Left lung (tissue), 14 donors: ENCODE data around the gene GJD2. TPM values are rescaled to one million over a fixed set of nuclear protein-coding genes. Genes with fewer than 3 reads are reported as not detected.

Experiments
- ATAC-seq: fragments of 200-7000 bp; cut with Tn5 transposase; one replicate; pipeline ENCODE4 v1.9.1; 2020; ENCODE audit warnings: moderate library complexity
- DNase-seq, 4 donors: peaks; one replicate each; pipeline ENCODE4 v3.0.0-alpha.2; 2013 to 2020
- H3K27ac ChIP-seq, 2 donors: fragments of 200-600 bp; sonication (generic) in 1 of 2; one replicate each; pipeline versions ENCODE4 v1.5.0 to v1.8.0; 2020 to 2021
- H3K27me3 ChIP-seq, 2 donors: fragments of 200-600 bp; sonication (generic) in 1 of 2; one replicate each; pipeline versions ENCODE4 v1.5.0 to v1.8.0; 2020 to 2021
- H3K36me3 ChIP-seq, 2 donors: fragments of 200-600 bp; sonication (generic) in 1 of 2; one replicate each; pipeline versions ENCODE4 v1.5.0 to v1.8.0; 2020 to 2021
- H3K4me1 ChIP-seq, 2 donors: fragments of 200-600 bp; one replicate each; pipeline ENCODE4 v1.8.0; 2021
- H3K4me3 ChIP-seq, 2 donors: fragments of 200-600 bp; sonication (generic) in 1 of 2; one replicate each; pipeline versions ENCODE4 v1.5.0 to v1.8.0; 2020 to 2021; ENCODE audit warnings: mild to moderate bottlenecking in 1 of 2
- H3K9me3 ChIP-seq, 2 donors: fragments of 200-600 bp; sonication (generic) in 1 of 2; one replicate each; pipeline versions ENCODE4 v1.5.0 to v1.8.0; 2020 to 2021
- CTCF ChIP-seq, 2 donors: fragments of 200-600 bp; sonication (generic) in 1 of 2; IDR thresholded peaks; one replicate each; pipeline versions ENCODE4 v1.5.0 to v1.8.0; 2021; ENCODE audit warnings: antibody characterized with exemption in 2 of 2
- intact Hi-C, 2 donors: fragments of 100-400 bp; cut with DNase I; formaldehyde crosslinking; loops; one replicate each; pipeline versions ENCODE4 v1.11.2 to v1.14.2; 2022
- long read RNA-seq, 12 donors: library from polyadenylated mRNA in 2 of 12; unstranded in 2 of 12; transcript quantifications; one replicate each; pipeline ENCODE4 v2.0.0 and lab custom pipeline, GENCODE V29; 2019 to 2026
- polyA plus RNA-seq, 6 donors: library from polyadenylated mRNA; unstranded; fragments of 120-200 nt; gene quantifications; one replicate each; pipeline ENCODE4 v1.2.1, GENCODE V29; 2013; ENCODE audit not compliant: insufficient read length in 6 of 6
- total RNA-seq, 2 donors: library from RNA; stranded (reverse); fragmentation: NEBNext Ultra II Directional; extraction: Animal tissue kit (Norgen Biotek cat#: 25700); gene quantifications; one replicate each; pipeline ENCODE4 v1.2.1, GENCODE V29; 2021
- donor health status: DM: no; HTN: yes; CAD: no.
- donor health status: DM: no; HTN: no; CAD: no.

The GJD2 gene
- total RNA-seq (not detected), polyA plus RNA-seq (under 1 TPM in 2 of 6 donors, not detected in 4; 0.07 to 0.10 TPM)
- long read RNA-seq, donor 1, result 0 reads
- long read RNA-seq, donor 2, result 0 reads
- long read RNA-seq, donor 3, result 0 reads
- long read RNA-seq, donor 4, result 0 reads
- long read RNA-seq, donor 5, result 0 reads
- long read RNA-seq, donor 6, result 0 reads
- long read RNA-seq, donor 7, result 0 reads
- long read RNA-seq, donor 8, result 0 reads
- long read RNA-seq, donor 9, result 0 reads
- long read RNA-seq, donor 10, result 0 reads
- long read RNA-seq, donor 11, result 0 reads
- long read RNA-seq, donor 12, result 0 reads

- Histone ChIP-seq H3K36me3 (no peaks in the 10 kb centered on the region), H3K4me3 (peak within 1 kb of the TSS in 1 of 2 donors; percentile 13), H3K4me1 (peaks cover 0 to 3% of the 10 kb centered on the region in 2 donors), H3K9me3 (no peaks in the 10 kb centered on the region), H3K27me3 (peaks cover 39 to 86% of the 10 kb centered on the region in 2 donors), H3K27ac (no peak within 1 kb of the TSS)
- ATAC-seq (peak; percentile 21), DNase-seq (peak in 2 of 4 donors; percentile 8 to 65)
- intact Hi-C loops, result no loop called here
- no peak for TF ChIP-seq CTCF (IDR thresholded peaks at IDR 0.05)
These were observed at the start of gene GJD2 for GRCh38 chr15:34754674-34755418. Gene GJD2, minus strand, starts transcription at chr15:34754998. Its CDS starts 510 bp downstream, at chr15:34754488.

GRCh38 chr15:34804113-34804512 lies 49.3 kb upstream of the GJD2 start:
- DNase-seq (no peak), ATAC-seq (no peak)
- no peaks in the 10 kb centered on the region for H3K36me3 ChIP-seq
- H3K9me3 ChIP-seq, result no peaks in the 10 kb centered on the region
- H3K4me3 ChIP-seq, result no peak overlapping the region
- TF ChIP-seq CTCF (IDR thresholded peaks at IDR 0.05), result no peak
- intact Hi-C loops, result no loop called here
- H3K27me3 ChIP-seq, result peaks cover 0 to 17% of the 10 kb centered on the region in 2 donors
- no peak overlapping the region for H3K27ac ChIP-seq
- no peaks in the 10 kb centered on the region for H3K4me1 ChIP-seq

GRCh38 chr15:34802803-34803750 lies 48.3 kb upstream of the GJD2 start:
- Histone ChIP-seq H3K4me1 (no peaks in the 10 kb centered on the region), H3K4me3 (no peak overlapping the region), H3K27me3 (peaks cover 0 to 27% of the 10 kb centered on the region in 2 donors), H3K36me3 (no peaks in the 10 kb centered on the region), H3K27ac (no peak overlapping the region), H3K9me3 (no peaks in the 10 kb centered on the region)
- DNase-seq (no peak), ATAC-seq (no peak)
- TF ChIP-seq CTCF (IDR thresholded peaks at IDR 0.05), result no peak
- intact Hi-C loops, result no loop called here

- no peak for DNase-seq
- TF ChIP-seq CTCF (IDR thresholded peaks at IDR 0.05), result no peak
These were observed 47.6 kb upstream of the GJD2 start for GRCh38 chr15:34802371-34802770.

More at GRCh38 chr15:34802371-34802770, 47.6 kb upstream of the GJD2 start:
- Histone ChIP-seq H3K36me3 (no peaks in the 10 kb centered on the region), H3K27ac (no peak overlapping the region), H3K4me1 (no peaks in the 10 kb centered on the region), H3K4me3 (no peak overlapping the region), H3K27me3 (peaks cover 0 to 34% of the 10 kb centered on the region in 2 donors), H3K9me3 (no peaks in the 10 kb centered on the region)
- ATAC-seq, result no peak
- intact Hi-C loops, result no loop called here
